ENCODE results near the gene MROH7.
"Not testable (repeated sequence)": the region's sequence is repeated elsewhere in the genome, so short reads cannot be mapped to it uniquely, and the experiment has no call there.

DNA sequence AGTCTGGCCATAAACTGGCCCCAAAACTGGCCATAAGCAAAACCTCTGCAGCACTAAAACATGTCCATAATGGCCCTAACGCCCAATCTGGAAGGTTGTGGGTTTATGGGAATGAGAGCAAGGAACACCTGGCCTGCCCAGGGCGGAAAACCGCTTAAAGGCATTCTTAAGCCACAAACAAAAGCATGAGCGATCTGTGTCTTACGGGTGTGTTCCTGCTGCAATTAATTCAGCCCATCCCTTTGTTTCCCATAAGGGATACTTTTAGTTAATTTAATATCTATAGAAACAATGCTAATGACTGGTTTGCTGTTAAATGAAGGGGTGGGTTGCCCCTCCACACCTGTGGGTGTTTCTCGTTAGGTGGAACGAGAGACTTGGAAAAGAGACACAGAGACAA, 5.8 kb upstream of the MROH7 start:
- not testable (repeated sequence) for TF ChIP-seq POLR2A (IDR thresholded peaks at IDR 0.05; ENCODE audit: low read length); GATA1 (IDR thresholded peaks at IDR 0.05; ENCODE audit: low read depth, low read length)
